HCT116 (cell line): Measurements from ENCODE around the gene NFIC. TPM values are rescaled to one million over a fixed set of nuclear protein-coding genes. Genes with fewer than 3 reads are reported as not detected.

Experiments used
- ATAC-seq: fragments of 200-7000 bp; cut with Tn5 transposase; 2 replicates; pipeline ENCODE4 v1.9.1; 2020; ENCODE audit warnings: mild to moderate bottlenecking, moderate library complexity
- BruUV-seq: library from RNA; stranded (reverse); fragments of 400-500 nt; replicated peaks from 2 replicates; lab custom pipeline; 2021; lab: Mats Ljungman, UMichigan
- CTCF ChIA-PET: fragments of 300-600 bp; sonication (Branson Sonifier 250); formaldehyde crosslinking; loops from one replicate; lab custom pipeline; 2021; ENCODE audit warnings: antibody characterized with exemption; lab: Charles Lee
- POLR2A ChIA-PET: fragments of 300-600, 350-600 bp; sonication (Branson Sonifier 250); formaldehyde crosslinking; loops from one replicate; lab custom pipeline; 2021; ENCODE audit warnings: antibody characterized with exemption; lab: Charles Lee
- RAD21 ChIA-PET, 2 experiments: fragments of 300-600 bp; sonication (Branson Sonifier 250); formaldehyde crosslinking; loops; one replicate each; lab custom pipeline; 2023; ENCODE audit warnings: low total read pairs in 2 of 2; ENCODE audit not compliant: uncharacterized antibody in 2 of 2, unreplicated experiment in 2 of 2, low non-redundant PET in 1 of 2; lab: Charles Lee
- DNase-seq: peaks from one replicate; pipeline ENCODE4 v3.0.0-alpha.2; 2010; ENCODE audit warnings: low read depth, low spot score
- H2AFZ ChIP-seq: fragments of 200-600 bp; shearing (Covaris generic), sonication (generic); 2 replicates; pipeline ENCODE4 v1.6.1; 2017; ENCODE audit warnings: low read depth, mixed run types, mixed read lengths, antibody characterized with exemption, low read length; ENCODE audit not compliant: poor library complexity, severe bottlenecking
- H3K27ac ChIP-seq: 2 replicates; pipeline ENCODE4 v1.5.1; 2012; ENCODE audit warnings: low read depth, low read length
- H3K27me3 ChIP-seq: fragments of 200-600 bp; sonication (generic); 2 replicates; pipeline ENCODE4 v1.6.1; 2016; ENCODE audit warnings: mixed run types, low read length, mixed read lengths; ENCODE audit not compliant: insufficient read depth
- H3K36me3 ChIP-seq, 2 experiments: fragments of 200-500 bp in 1 of 2; fragments of 200-600 bp in 1 of 2; sonication (Bioruptor generic) in 1 of 2; sonication (generic) in 1 of 2; 2 replicates each; pipeline versions ENCODE4 v1.5.1 to v1.6.1; 2014 to 2016; ENCODE audit warnings: low read length in 2 of 2, inconsistent platforms in 1 of 2, mixed read lengths in 1 of 2, mixed run types in 1 of 2; ENCODE audit not compliant: insufficient read depth in 2 of 2, control insufficient read depth in 1 of 2
- H3K4me1 ChIP-seq, 2 experiments: fragments of 200-600 bp in 1 of 2; sonication (generic) in 1 of 2; 2 replicates each; pipeline versions ENCODE4 v1.5.1 to v1.6.1; 2012 to 2017; ENCODE audit warnings: low read length in 2 of 2, inconsistent platforms in 1 of 2, mild to moderate bottlenecking in 1 of 2, mixed read lengths in 1 of 2, mixed run types in 1 of 2, moderate library complexity in 1 of 2; ENCODE audit not compliant: insufficient read depth in 2 of 2, control insufficient read depth in 1 of 2
- H3K4me2 ChIP-seq: fragments of 200-600 bp; sonication (generic); 2 replicates; pipeline ENCODE4 v1.6.1; 2017; ENCODE audit warnings: mixed run types, low read length, mixed read lengths
- H3K4me3 ChIP-seq, 2 experiments: fragments of 200-600 bp in 1 of 2; sonication (generic) in 1 of 2; replicated peaks in 1 of 2; 2 replicates each; pipeline ENCODE4 v1.5.1; 2011 to 2016; ENCODE audit warnings: low read length in 2 of 2, control low read depth in 1 of 2, low read depth in 1 of 2, mild to moderate bottlenecking in 1 of 2, mixed read lengths in 1 of 2, mixed run types in 1 of 2
- H3K79me2 ChIP-seq: fragments of 200-600 bp; sonication (generic); 2 replicates; pipeline ENCODE4 v1.6.1; 2017; ENCODE audit warnings: mild to moderate bottlenecking, mixed run types, low read length, moderate library complexity, mixed read lengths; ENCODE audit not compliant: insufficient read depth
- H3K9ac ChIP-seq: fragments of 200-600 bp; sonication (generic); 2 replicates; pipeline ENCODE4 v1.6.1; 2016; ENCODE audit warnings: low read length, mixed read lengths
- H3K9me2 ChIP-seq: fragments of 200-600 bp; sonication (generic), shearing (Covaris generic); 2 replicates; pipeline ENCODE4 v1.6.1; 2017; ENCODE audit warnings: mixed run types, mild to moderate bottlenecking, moderate library complexity; ENCODE audit not compliant: insufficient read depth
- H3K9me3 ChIP-seq, 2 experiments: fragments of 200-500 bp in 1 of 2; fragments of 200-600 bp in 1 of 2; sonication (Bioruptor generic) in 1 of 2; sonication (generic) in 1 of 2; 2 replicates each; pipeline ENCODE4 v1.6.1; 2014 to 2017; ENCODE audit warnings: low read length in 2 of 2, mixed read lengths in 2 of 2, inconsistent platforms in 1 of 2, low read depth in 1 of 2, mild to moderate bottlenecking in 1 of 2, mixed run types in 1 of 2, moderate library complexity in 1 of 2; ENCODE audit not compliant: control insufficient read depth in 1 of 2, insufficient read depth in 1 of 2
- H4K20me1 ChIP-seq: fragments of 200-600 bp; sonication (generic), shearing (Covaris generic); 2 replicates; pipeline ENCODE4 v1.6.1; 2017; ENCODE audit warnings: mixed run types, mild to moderate bottlenecking, moderate library complexity; ENCODE audit not compliant: insufficient read depth
- ATF3 ChIP-seq: IDR thresholded peaks from 2 replicates; pipeline ENCODE4 v1.6.1; 2012
- ELF1 ChIP-seq: IDR thresholded peaks from 2 replicates; pipeline ENCODE4 v1.6.1; 2012; ENCODE audit warnings: low read depth, borderline replicate concordance
- EZH2 ChIP-seq: fragments of 200-600 bp; sonication (generic); IDR thresholded peaks from 2 replicates; pipeline ENCODE4 v1.6.1; 2017; ENCODE audit warnings: antibody characterized with exemption, mixed run types
- JUND ChIP-seq: IDR thresholded peaks from 2 replicates; pipeline ENCODE4 v1.6.1; 2012
- MAX ChIP-seq: IDR thresholded peaks from 2 replicates; pipeline ENCODE4 v1.6.1; 2012
- RAD21 ChIP-seq: IDR thresholded peaks from 2 replicates; pipeline ENCODE4 v1.6.1; 2012; ENCODE audit warnings: low read depth, mild to moderate bottlenecking
- SIN3A ChIP-seq: IDR thresholded peaks from 2 replicates; pipeline ENCODE4 v1.6.1; 2012; ENCODE audit warnings: low read depth
- SP1 ChIP-seq: IDR thresholded peaks from 2 replicates; pipeline ENCODE4 v1.6.1; 2012; ENCODE audit warnings: low read depth
- SRF ChIP-seq: IDR thresholded peaks from 2 replicates; pipeline ENCODE4 v1.6.1; 2012; ENCODE audit warnings: low read depth
- TCF7L2 ChIP-seq: IDR thresholded peaks from 2 replicates; pipeline ENCODE4 v1.7.0; 2011; ENCODE audit warnings: borderline replicate concordance, inconsistent platforms; ENCODE audit not compliant: insufficient read depth, insufficient read length; ENCODE audit errors: extremely low read depth
- ZFX ChIP-seq: fragments of 450-650 bp; IDR thresholded peaks from 2 replicates; pipeline ENCODE4 v1.6.1; 2017
- intact Hi-C: fragments of 100-400 bp; cut with micrococcal nuclease; formaldehyde crosslinking; loops from 2 replicates; pipeline ENCODE4 v1.10.0; 2022
- total RNA-seq: library from RNA; stranded (reverse); gene quantifications from one replicate; pipeline ENCODE4 v1.2.1, GENCODE V29; 2021; ENCODE audit not compliant: unreplicated experiment

NFIC gene
- total RNA-seq, 1 experiment from 2014 or later, result 116 TPM

- RAD21 ChIA-PET, result no interaction called here
- intact Hi-C loops, result no loop called here
- Histone ChIP-seq H2AFZ (no peak overlapping the region), H3K27me3 (no peaks in the 10 kb centered on the region), H3K9ac (no peak overlapping the region), H3K79me2 (peaks cover 93% of the 10 kb centered on the region), H3K36me3 (peaks cover 0 to 15% of the 10 kb centered on the region in 2 experiments; a peak in 2 of 4 replicates), H3K4me3 (no peak overlapping the region), H4K20me1 (no peaks in the 10 kb centered on the region), H3K4me1 (peaks cover 0 to 6% of the 10 kb centered on the region in 2 experiments; a peak in 2 of 4 replicates), H3K4me2 (no peak overlapping the region), H3K9me2 (no peaks in the 10 kb centered on the region), H3K9me3 (no peaks in the 10 kb centered on the region), H3K27ac (no peak overlapping the region)
- CTCF ChIA-PET, result no interaction called here
- DNase-seq (no peak), ATAC-seq (no peak)
- TF ChIP-seq RAD21 (no peak), ATF3 (no peak), SIN3A (no peak), ZFX (no peak), TCF7L2 (no peak), MAX (no peak), SRF (no peak), SP1 (no peak), EZH2 (no peak), ELF1 (no peak), JUND (no peak)
- no TSS peak for BruUV-seq
- POLR2A ChIA-PET, result no interaction called here
These were observed 37.3 kb downstream of the NFIC start for GRCh38 chr19:3403489-3404323.
